Left lung (tissue), 10 donors: ENCODE measurements around the gene C10orf71. TPM values are rescaled to one million over a fixed set of nuclear protein-coding genes. Genes with fewer than 3 reads are reported as not detected.

Experiments used
- ATAC-seq: fragments of 200-7000 bp; cut with Tn5 transposase; one replicate; pipeline ENCODE4 v1.9.1; 2020; ENCODE audit warnings: moderate library complexity
- DNase-seq, 4 donors: peaks; one replicate each; pipeline ENCODE4 v3.0.0-alpha.2; 2013 to 2020
- H3K27ac ChIP-seq, 2 donors: fragments of 200-600 bp; sonication (generic) in 1 of 2; one replicate each; pipeline versions ENCODE4 v1.5.0 to v1.8.0; 2020 to 2021
- H3K27me3 ChIP-seq, 2 donors: fragments of 200-600 bp; sonication (generic) in 1 of 2; one replicate each; pipeline versions ENCODE4 v1.5.0 to v1.8.0; 2020 to 2021
- H3K36me3 ChIP-seq, 2 donors: fragments of 200-600 bp; sonication (generic) in 1 of 2; one replicate each; pipeline versions ENCODE4 v1.5.0 to v1.8.0; 2020 to 2021
- H3K4me1 ChIP-seq, 2 donors: fragments of 200-600 bp; one replicate each; pipeline ENCODE4 v1.8.0; 2021
- H3K4me3 ChIP-seq, 2 donors: fragments of 200-600 bp; sonication (generic) in 1 of 2; one replicate each; pipeline versions ENCODE4 v1.5.0 to v1.8.0; 2020 to 2021; ENCODE audit warnings: mild to moderate bottlenecking in 1 of 2
- H3K9me3 ChIP-seq, 2 donors: fragments of 200-600 bp; sonication (generic) in 1 of 2; one replicate each; pipeline versions ENCODE4 v1.5.0 to v1.8.0; 2020 to 2021
- CTCF ChIP-seq, 2 donors: fragments of 200-600 bp; sonication (generic) in 1 of 2; IDR thresholded peaks; one replicate each; pipeline versions ENCODE4 v1.5.0 to v1.8.0; 2021; ENCODE audit warnings: antibody characterized with exemption in 2 of 2
- intact Hi-C, 2 donors: fragments of 100-400 bp; cut with DNase I; formaldehyde crosslinking; loops; one replicate each; pipeline versions ENCODE4 v1.11.2 to v1.14.2; 2022
- polyA plus RNA-seq, 6 donors: library from polyadenylated mRNA; unstranded; fragments of 120-200 nt; gene quantifications; one replicate each; pipeline ENCODE4 v1.2.1, GENCODE V29; 2013; ENCODE audit not compliant: insufficient read length in 6 of 6
- total RNA-seq, 2 donors: library from RNA; stranded (reverse); fragmentation: NEBNext Ultra II Directional; extraction: Animal tissue kit (Norgen Biotek cat#: 25700); gene quantifications; one replicate each; pipeline ENCODE4 v1.2.1, GENCODE V29; 2021
- donor health status: DM: no; HTN: yes; CAD: no.
- donor health status: DM: no; HTN: no; CAD: no.

The C10orf71 gene
- total and polyA plus RNA-seq, 8 donors: not detected

DNA sequence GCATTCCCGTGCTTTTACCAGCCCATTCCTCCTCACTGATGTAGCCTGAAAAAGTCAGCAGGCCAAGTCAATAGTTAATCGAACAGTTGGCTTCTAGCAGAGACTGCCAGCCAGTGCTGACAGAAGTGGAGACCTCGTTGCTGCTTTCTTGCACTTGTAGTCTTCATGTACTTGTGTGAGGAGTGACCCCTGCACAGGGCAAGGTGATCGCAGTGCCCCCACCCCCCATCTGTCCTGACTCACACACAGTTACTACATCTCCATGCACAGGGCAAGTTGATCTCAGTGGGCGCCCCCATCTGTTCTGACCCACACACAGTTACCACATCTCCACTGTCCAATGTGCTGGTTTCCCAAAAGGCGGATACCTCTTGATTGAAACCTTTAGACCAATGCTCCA is 34.2 kb downstream of the C10orf71 start:
- intact Hi-C loops: no loop called here
- H3K36me3 ChIP-seq: no peaks in the 10 kb centered on the region
- H3K4me3 ChIP-seq: no peak overlapping the region
- ATAC-seq (no peak), DNase-seq (no peak)
- H3K27me3 ChIP-seq: no peaks in the 10 kb centered on the region
- TF ChIP-seq CTCF (IDR thresholded peaks at IDR 0.05): no peak
- H3K9me3 ChIP-seq: no peaks in the 10 kb centered on the region
- H3K27ac ChIP-seq: no peak overlapping the region
- H3K4me1 ChIP-seq: no peaks in the 10 kb centered on the region

DNA sequence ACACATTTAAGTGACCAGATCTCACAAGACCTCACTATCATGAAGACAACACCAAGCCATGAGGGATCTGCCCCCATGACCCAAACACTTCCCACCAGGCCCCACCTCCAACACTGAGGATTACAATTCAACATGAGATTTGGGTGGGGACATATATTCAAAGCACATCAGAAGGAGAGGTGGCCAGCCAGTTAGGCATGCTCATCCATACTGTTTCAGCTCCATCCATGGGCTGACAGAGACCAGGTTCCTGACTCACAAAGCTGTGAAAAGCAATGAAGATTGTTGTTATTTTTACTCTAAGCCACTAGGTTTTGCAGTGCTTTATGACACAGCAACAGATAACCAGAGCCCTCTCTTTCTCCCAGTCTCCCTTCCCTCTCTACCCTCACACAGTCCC is 36.0 kb downstream of the C10orf71 start:
- intact Hi-C loops: no loop called here
- no peaks in the 10 kb centered on the region for H3K27me3 ChIP-seq
- no peak for DNase-seq
- no peaks in the 10 kb centered on the region for H3K9me3 ChIP-seq
- no peaks in the 10 kb centered on the region for H3K36me3 ChIP-seq
- no peak for TF ChIP-seq CTCF (IDR thresholded peaks at IDR 0.05)
- no peak overlapping the region for H3K27ac ChIP-seq
- no peaks in the 10 kb centered on the region for H3K4me1 ChIP-seq
- no peak for ATAC-seq
- H3K4me3 ChIP-seq: no peak overlapping the region

- DNase-seq (no peak), ATAC-seq (no peak)
- no peak for TF ChIP-seq CTCF (IDR thresholded peaks at IDR 0.05)
- Histone ChIP-seq H3K27ac (no peak overlapping the region), H3K9me3 (no peaks in the 10 kb centered on the region), H3K27me3 (no peaks in the 10 kb centered on the region), H3K36me3 (no peaks in the 10 kb centered on the region), H3K4me1 (no peaks in the 10 kb centered on the region), H3K4me3 (no peak overlapping the region)
- intact Hi-C loops: no loop called here
Measured at GRCh38 chr10:49335364-49335972, 36.5 kb downstream of the C10orf71 start.

GRCh38 chr10:49338604-49339003 is 39.6 kb downstream of the C10orf71 start:
- H3K4me3 ChIP-seq: no peak overlapping the region
- no peak for TF ChIP-seq CTCF (IDR thresholded peaks at IDR 0.05)
- no peaks in the 10 kb centered on the region for H3K36me3 ChIP-seq
- H3K27me3 ChIP-seq: no peaks in the 10 kb centered on the region
- intact Hi-C loops: no loop called here
- H3K27ac ChIP-seq: no peak overlapping the region
- ATAC-seq (no peak), DNase-seq (no peak)
- H3K4me1 ChIP-seq: no peaks in the 10 kb centered on the region
- H3K9me3 ChIP-seq: no peaks in the 10 kb centered on the region

DNA sequence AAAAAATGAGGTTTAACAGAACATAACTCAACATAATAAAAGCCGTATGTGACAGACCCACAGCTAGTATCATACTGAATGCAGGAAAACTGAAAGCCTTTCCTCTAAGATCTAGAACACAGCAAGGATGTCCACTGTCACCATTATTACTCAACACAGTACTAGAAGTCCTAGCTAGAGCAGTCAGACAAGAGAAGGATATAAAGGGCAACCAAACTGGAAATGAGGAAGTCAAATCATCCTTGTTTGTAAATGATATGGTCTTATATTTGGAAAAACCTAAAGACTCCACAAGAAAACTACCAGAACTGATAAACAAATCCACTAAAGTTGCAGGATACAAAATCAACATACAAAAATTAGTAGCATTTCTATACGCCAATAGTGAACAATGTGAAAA is 45.9 kb downstream of the C10orf71 start:
- intact Hi-C loops: no loop called here
- no peak overlapping the region for H3K27ac ChIP-seq
- ATAC-seq (no peak), DNase-seq (no peak)
- peaks cover 0 to 2% of the 10 kb centered on the region in 2 donors for H3K9me3 ChIP-seq
- no peaks in the 10 kb centered on the region for H3K4me1 ChIP-seq
- no peak overlapping the region for H3K4me3 ChIP-seq
- no peak for TF ChIP-seq CTCF (IDR thresholded peaks at IDR 0.05)
- no peaks in the 10 kb centered on the region for H3K27me3 ChIP-seq
- no peaks in the 10 kb centered on the region for H3K36me3 ChIP-seq
